Keratinocyte (primary cell): ENCODE data around the gene CGNL1. TPM values are rescaled to one million over a fixed set of nuclear protein-coding genes. Genes with fewer than 3 reads are reported as not detected.

Experiments
- DNase-seq: peaks from one replicate; pipeline ENCODE4 v3.0.0-alpha.2; 2011; ENCODE audit warnings: low read depth, missing footprints, low spot score
- FAIRE-seq: peaks from 2 replicates; lab custom pipeline; 2011; peaks lifted over from hg19 to GRCh38; lab: Jason Lieb, UNC
- H2AFZ ChIP-seq: 2 replicates; pipeline ENCODE4 v1.6.0; 2012; ENCODE audit warnings: low read length, control low read depth, inconsistent platforms; ENCODE audit not compliant: control insufficient read depth
- H3K27ac ChIP-seq: 2 replicates; pipeline ENCODE4 v1.5.1; 2011; ENCODE audit warnings: low read length; ENCODE audit not compliant: control insufficient read depth, insufficient read depth
- H3K27me3 ChIP-seq: 3 replicates; pipeline ENCODE4 v1.6.0; 2011; ENCODE audit warnings: low read length; ENCODE audit not compliant: control insufficient read depth, insufficient read depth; ENCODE audit errors: extremely low read depth
- H3K36me3 ChIP-seq, 2 experiments: 2 replicates in 1 of 2; 3 replicates in 1 of 2; pipeline ENCODE4 v1.5.1; 2011; ENCODE audit warnings: low read length in 2 of 2, mild to moderate bottlenecking in 1 of 2; ENCODE audit not compliant: control insufficient read depth in 2 of 2, insufficient read depth in 2 of 2; ENCODE audit errors: extremely low read depth in 1 of 2
- H3K4me1 ChIP-seq: 3 replicates; pipeline ENCODE4 v1.5.1; 2011; ENCODE audit warnings: low read length; ENCODE audit not compliant: control insufficient read depth, insufficient read depth; ENCODE audit errors: extremely low read depth
- H3K4me2 ChIP-seq: 3 replicates; pipeline ENCODE4 v1.6.0; 2011; ENCODE audit warnings: low read depth, low read length; ENCODE audit not compliant: control insufficient read depth, insufficient read depth; ENCODE audit errors: extremely low read depth
- H3K4me3 ChIP-seq, 3 experiments: fragments of 200-600 bp in 1 of 3; sonication (generic) in 1 of 3; 2 replicates in 2 of 3; 3 replicates in 1 of 3; pipeline ENCODE4 v1.5.1; 2011 to 2016; ENCODE audit warnings: low read length in 3 of 3, mild to moderate bottlenecking in 3 of 3, control low read depth in 2 of 3, inconsistent platforms in 1 of 3, low read depth in 1 of 3, mixed read lengths in 1 of 3, mixed run types in 1 of 3, moderate library complexity in 1 of 3; ENCODE audit not compliant: control insufficient read depth in 2 of 3, insufficient read depth in 2 of 3; ENCODE audit errors: extremely low read depth in 1 of 3
- H3K79me2 ChIP-seq: 2 replicates; pipeline ENCODE4 v1.6.0; 2012; ENCODE audit warnings: low read length; ENCODE audit not compliant: control insufficient read depth, insufficient read depth
- H3K9ac ChIP-seq: 3 replicates; pipeline ENCODE4 v1.6.0; 2011; ENCODE audit warnings: low read length; ENCODE audit not compliant: control insufficient read depth, insufficient read depth; ENCODE audit errors: extremely low read depth
- H3K9me1 ChIP-seq: 3 replicates; pipeline ENCODE4 v1.6.0; 2011; ENCODE audit warnings: low read length; ENCODE audit not compliant: control insufficient read depth, insufficient read depth; ENCODE audit errors: extremely low read depth
- H3K9me3 ChIP-seq: 2 replicates; pipeline ENCODE4 v1.5.1; 2012; ENCODE audit warnings: low read depth, low read length; ENCODE audit not compliant: control insufficient read depth
- H4K20me1 ChIP-seq: 3 replicates; pipeline ENCODE4 v1.6.0; 2011; ENCODE audit warnings: low read length; ENCODE audit not compliant: control insufficient read depth, insufficient read depth; ENCODE audit errors: extremely low read depth
- CTCF ChIP-seq, 3 experiments: IDR thresholded peaks in 1 of 3; conservative IDR thresholded peaks in 1 of 3; optimal IDR thresholded peaks in 1 of 3; 2 replicates in 2 of 3; 3 replicates in 1 of 3; pipeline versions ENCODE3 to v1.5.1; 2011; ENCODE audit warnings: low read length in 3 of 3, mild to moderate bottlenecking in 3 of 3, moderate library complexity in 2 of 3, control low read depth in 1 of 3, inconsistent platforms in 1 of 3; ENCODE audit not compliant: insufficient read depth in 2 of 3; ENCODE audit errors: extremely low read depth in 1 of 3
- EZH2 ChIP-seq: IDR thresholded peaks from one replicate; pipeline ENCODE4 v1.6.1; 2012; ENCODE audit warnings: inconsistent platforms, mild to moderate bottlenecking, low read length, moderate library complexity
- dilution Hi-C: fragments of 300-500 bp; cut with MboI; formaldehyde crosslinking; loops from one replicate; pipeline ENCODE4 v1.7.0; 2020; ENCODE audit warnings: low sequenced_read_pairs; ENCODE audit not compliant: extremely low pct_ligation_motif_present
- polyA plus RNA-seq, 5 experiments: library from polyadenylated mRNA; depleted of rRNA in 3 of 5; stranded (reverse) in 3 of 5; stranded (forward) in 1 of 5; unstranded in 1 of 5; fragments of >200 nt; gene quantifications; 1 replicate in 1 of 5; 2 replicates in 3 of 5; 3 replicates in 1 of 5; pipeline versions ENCODE4 v1.2.1 to v1.2.3, GENCODE V29; 2011 to 2012; ENCODE audit warnings: missing spikeins in 2 of 5, low read depth in 1 of 5, low replicate concordance in 1 of 5

Gene CGNL1
- polyA plus RNA-seq, 1 donor (not counting 4 experiments of a cell fraction or from before 2014, with no cell fraction given), result 0.05 TPM

GRCh38 chr15:57328897-57329296 lies 47.4 kb upstream of the CGNL1 start:
- H3K4me2 ChIP-seq, result no peak overlapping the region
- no peaks in the 10 kb centered on the region for H3K79me2 ChIP-seq
- FAIRE-seq, result no peak
- no peak overlapping the region for H3K4me3 ChIP-seq
- H3K27ac ChIP-seq, result no peak overlapping the region
- peaks cover 5% of the 10 kb centered on the region for H3K4me1 ChIP-seq
- no peaks in the 10 kb centered on the region for H4K20me1 ChIP-seq
- H3K9ac ChIP-seq, result no peak overlapping the region
- H3K27me3 ChIP-seq, result peaks cover 21% of the 10 kb centered on the region
- no peaks in the 10 kb centered on the region for H3K9me1 ChIP-seq
- TF ChIP-seq CTCF (optimal IDR thresholded peaks at IDR 0.05 in 1 of 3, IDR thresholded peaks at IDR 0.05 in 1 of 3, conservative IDR thresholded peaks at IDR 0.05 in 1 of 3; ENCODE audit: extremely low read depth in 1 of 3, insufficient read depth in 2 of 3, low read length in 3 of 3) (no peak), EZH2 (no peak)
- no peaks in the 10 kb centered on the region for H3K9me3 ChIP-seq
- H2AFZ ChIP-seq, result no peak overlapping the region
- DNase-seq, result no peak
- H3K36me3 ChIP-seq, result no peaks in the 10 kb centered on the region
- dilution Hi-C loops, result loop anchor here (25.0 kb wide), 1 partner anchor 208 kb away; no protein-coding TSS in a partner anchor

GRCh38 chr15:57329582-57330367 lies 46.5 kb upstream of the CGNL1 start:
- Histone ChIP-seq H3K79me2 (no peaks in the 10 kb centered on the region), H3K9me1 (no peaks in the 10 kb centered on the region), H3K9ac (no peak overlapping the region), H4K20me1 (no peaks in the 10 kb centered on the region), H2AFZ (no peak overlapping the region), H3K4me1 (peaks cover 13% of the 10 kb centered on the region), H3K27me3 (peaks cover 21% of the 10 kb centered on the region), H3K36me3 (no peaks in the 10 kb centered on the region), H3K9me3 (no peaks in the 10 kb centered on the region), H3K4me3 (no peak overlapping the region), H3K4me2 (no peak overlapping the region), H3K27ac (no peak overlapping the region)
- dilution Hi-C loops, result loop anchor here (25.0 kb wide), 1 partner anchor 208 kb away; no protein-coding TSS in a partner anchor
- TF ChIP-seq CTCF (optimal IDR thresholded peaks at IDR 0.05 in 1 of 3, IDR thresholded peaks at IDR 0.05 in 1 of 3, conservative IDR thresholded peaks at IDR 0.05 in 1 of 3; ENCODE audit: extremely low read depth in 1 of 3, insufficient read depth in 2 of 3, low read length in 3 of 3) (no peak), EZH2 (no peak)
- no peak for FAIRE-seq
- no peak for DNase-seq
